Omental fat pad (tissue), 4 donors: ENCODE results near the gene BCDIN3D. TPM values are rescaled to one million over a fixed set of nuclear protein-coding genes. Genes with fewer than 3 reads are reported as not detected.

Experiments used
- ATAC-seq: fragments of 150-250 bp; one replicate; pipeline ENCODE4 v1.9.1; 2016; ENCODE audit warnings: mild to moderate bottlenecking, moderate library complexity; ENCODE audit not compliant: low FRiP score
- DNase-seq: peaks from one replicate; pipeline ENCODE4 v3.0.0-alpha.2; 2019; ENCODE audit warnings: low spot score
- total RNA-seq, 4 donors: library from RNA; depleted of rRNA; stranded (reverse); fragments of >200 nt; gene quantifications; one replicate each; pipeline ENCODE4 v1.1.0, GENCODE V29; 2016
- TF ChIP-seq, protein P1 (sequence below), 3 donors: fragments of 450-650 bp; IDR thresholded peaks; one replicate each; pipeline ENCODE4 v1.5.1; 2016 to 2017; ENCODE audit warnings: antibody characterized with exemption in 3 of 3, mild to moderate bottlenecking in 3 of 3, moderate library complexity in 2 of 3

Gene BCDIN3D
- total RNA-seq, 4 donors from 2014 or later: 1.9 to 3.5 (median 2.8) TPM

DNA sequence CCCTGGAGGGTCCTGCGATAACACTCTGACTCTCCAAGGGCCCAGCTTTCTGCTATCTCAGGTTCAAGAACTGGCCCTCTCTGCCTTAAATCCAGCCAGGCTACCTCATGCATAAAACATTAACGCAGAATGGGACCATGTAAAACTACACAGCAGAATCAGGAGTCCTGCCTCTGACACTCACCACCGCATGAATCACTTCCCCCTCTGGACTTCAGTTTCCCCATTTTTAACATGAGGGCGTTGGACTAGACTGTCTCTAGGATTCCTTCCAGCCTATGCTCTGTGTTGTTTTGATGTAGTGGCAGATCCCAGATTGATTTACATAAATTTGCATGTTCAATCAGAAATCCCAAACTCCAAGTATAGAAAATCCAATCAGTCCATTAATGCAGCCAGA lies 18.0 kb downstream of the BCDIN3D start:
- ATAC-seq: no peak

DNA sequence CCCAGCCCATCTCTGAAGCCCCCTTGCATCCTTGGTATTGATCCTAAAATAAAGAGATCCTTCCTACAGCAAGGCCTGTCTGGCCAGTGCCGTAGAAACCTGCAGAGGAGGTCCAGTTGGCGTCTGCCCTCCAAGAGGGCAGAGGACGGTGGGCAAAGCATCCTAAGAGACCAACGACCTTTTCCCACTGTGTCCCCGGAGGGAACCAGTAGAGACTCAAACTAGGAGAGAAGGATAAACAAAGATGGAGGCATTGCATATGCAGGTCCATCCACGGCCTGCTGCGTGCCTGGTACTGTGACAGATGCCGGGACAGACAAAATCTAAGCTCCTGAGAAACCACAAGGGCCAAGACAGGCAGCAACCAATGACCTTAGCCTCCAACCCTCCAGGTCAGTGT lies 18.5 kb downstream of the BCDIN3D start:
- no peak for ATAC-seq
- TF ChIP-seq, protein P1, sequence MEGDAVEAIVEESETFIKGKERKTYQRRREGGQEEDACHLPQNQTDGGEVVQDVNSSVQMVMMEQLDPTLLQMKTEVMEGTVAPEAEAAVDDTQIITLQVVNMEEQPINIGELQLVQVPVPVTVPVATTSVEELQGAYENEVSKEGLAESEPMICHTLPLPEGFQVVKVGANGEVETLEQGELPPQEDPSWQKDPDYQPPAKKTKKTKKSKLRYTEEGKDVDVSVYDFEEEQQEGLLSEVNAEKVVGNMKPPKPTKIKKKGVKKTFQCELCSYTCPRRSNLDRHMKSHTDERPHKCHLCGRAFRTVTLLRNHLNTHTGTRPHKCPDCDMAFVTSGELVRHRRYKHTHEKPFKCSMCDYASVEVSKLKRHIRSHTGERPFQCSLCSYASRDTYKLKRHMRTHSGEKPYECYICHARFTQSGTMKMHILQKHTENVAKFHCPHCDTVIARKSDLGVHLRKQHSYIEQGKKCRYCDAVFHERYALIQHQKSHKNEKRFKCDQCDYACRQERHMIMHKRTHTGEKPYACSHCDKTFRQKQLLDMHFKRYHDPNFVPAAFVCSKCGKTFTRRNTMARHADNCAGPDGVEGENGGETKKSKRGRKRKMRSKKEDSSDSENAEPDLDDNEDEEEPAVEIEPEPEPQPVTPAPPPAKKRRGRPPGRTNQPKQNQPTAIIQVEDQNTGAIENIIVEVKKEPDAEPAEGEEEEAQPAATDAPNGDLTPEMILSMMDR (IDR thresholded peaks at IDR 0.05): no peak
- DNase-seq: no peak

More for the DNA sequence above, 18.0 kb downstream of the BCDIN3D start:
- TF ChIP-seq, protein P1 (IDR thresholded peaks at IDR 0.05): no peak
- no peak for DNase-seq

DNA sequence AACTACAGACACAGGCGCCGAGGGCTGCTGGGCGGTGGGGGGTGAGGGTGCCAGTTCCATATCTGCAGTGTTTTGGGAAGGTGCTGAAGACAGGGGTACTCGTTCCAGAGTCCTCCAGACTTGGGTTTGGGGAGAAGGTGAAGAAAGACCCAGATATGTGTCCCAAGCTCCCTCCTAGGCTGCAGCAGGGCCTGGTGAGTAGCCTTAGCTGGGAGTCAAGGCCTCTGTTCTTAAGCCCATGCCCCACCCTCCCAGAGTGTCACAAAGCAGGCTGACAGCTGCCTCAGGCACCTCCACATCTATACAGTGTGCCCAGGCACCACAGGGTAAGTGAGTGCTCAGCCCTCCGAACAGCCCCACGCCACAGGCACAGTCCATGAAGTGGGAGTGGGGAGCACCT lies 19.0 kb downstream of the BCDIN3D start:
- ATAC-seq (no peak), DNase-seq (no peak)
- TF ChIP-seq, protein P1 (IDR thresholded peaks at IDR 0.05): no peak

DNA sequence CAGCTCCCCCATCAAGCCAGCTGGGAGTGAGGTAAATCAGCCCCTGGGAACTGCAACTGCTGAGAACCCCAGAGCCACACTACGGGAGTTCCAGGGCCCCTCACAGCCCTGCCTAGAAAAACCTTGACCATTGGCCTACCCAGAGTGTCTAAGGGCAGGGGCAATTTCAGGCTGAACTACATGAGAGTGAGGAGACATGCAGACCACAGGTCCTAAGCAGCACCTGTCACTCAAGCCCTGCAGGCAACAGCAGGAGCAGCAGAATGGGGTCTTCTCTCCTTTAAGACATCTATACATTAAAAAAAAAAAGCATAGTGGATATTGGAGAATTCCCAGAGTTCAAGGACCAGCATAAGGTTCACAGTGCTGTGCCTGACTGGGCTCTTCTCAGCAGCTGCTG lies 19.6 kb downstream of the BCDIN3D start:
- no peak for DNase-seq
- TF ChIP-seq, protein P1 (IDR thresholded peaks at IDR 0.05): no peak
- ATAC-seq: no peak

DNA sequence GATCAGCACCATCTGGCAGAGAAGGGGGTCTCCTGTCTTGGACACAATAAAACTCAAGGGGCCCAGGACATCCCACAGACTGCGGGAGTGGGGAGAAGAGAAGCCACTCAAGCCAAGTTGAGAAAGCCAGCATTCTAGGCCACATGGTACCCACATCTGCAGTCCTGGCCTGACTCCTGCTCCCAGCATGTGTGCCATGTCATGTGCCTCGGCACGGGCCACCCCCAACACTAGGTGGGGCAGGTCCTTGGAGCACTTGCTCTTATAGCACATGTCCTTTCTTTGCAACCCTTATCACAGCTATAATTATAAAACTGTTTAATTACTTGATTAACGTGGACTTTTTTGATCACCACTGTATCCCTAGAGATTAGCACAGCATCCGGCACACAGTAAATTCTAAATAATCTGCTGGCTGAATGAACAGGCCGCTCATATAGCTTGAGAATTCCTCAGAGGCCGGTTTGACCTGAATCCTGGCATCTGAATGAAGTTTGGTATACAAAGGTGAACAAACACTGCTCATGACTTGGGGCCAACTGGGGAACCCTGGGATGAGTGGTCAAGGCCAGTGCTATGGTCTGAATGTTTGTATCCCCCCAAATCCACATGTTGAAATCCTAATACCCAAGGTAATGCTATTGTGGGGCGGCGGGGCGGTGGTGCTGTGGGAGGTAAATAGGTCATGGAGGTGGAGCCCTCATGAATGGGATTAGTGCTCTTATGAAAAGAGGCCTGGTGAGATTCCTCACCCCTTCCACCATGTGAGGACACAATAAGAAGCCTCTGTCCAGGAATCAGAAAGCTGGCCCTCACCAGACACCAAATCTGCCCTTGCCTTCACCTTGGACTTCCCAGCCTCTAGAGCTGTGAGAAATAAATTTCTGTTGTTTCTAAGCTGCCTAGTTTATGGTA lies 21.3 kb downstream of the BCDIN3D start:
- TF ChIP-seq, protein P1 (IDR thresholded peaks at IDR 0.05): no peak
- no peak for ATAC-seq
- DNase-seq: no peak

DNA sequence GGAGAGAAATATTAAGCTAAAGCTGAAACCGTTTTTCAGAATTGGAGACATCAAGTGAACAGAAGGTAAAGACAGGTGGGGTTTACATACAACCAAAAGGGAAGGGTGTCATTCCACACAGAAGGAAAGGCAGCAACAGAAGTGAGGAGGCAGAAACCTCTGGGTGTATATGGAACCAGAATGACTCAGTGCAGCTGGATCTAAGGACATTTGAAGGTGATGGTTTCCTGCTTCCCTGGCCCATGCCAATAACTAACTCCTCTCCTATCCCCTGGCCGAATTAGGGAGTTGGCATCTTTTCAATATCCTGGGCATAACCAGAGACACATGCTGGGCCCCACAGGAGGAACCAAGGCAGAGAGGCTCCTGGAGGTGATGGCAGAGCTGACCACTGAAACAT lies 23.1 kb downstream of the BCDIN3D start:
- TF ChIP-seq, protein P1 (IDR thresholded peaks at IDR 0.05): no peak
- ATAC-seq (no peak), DNase-seq (no peak)
